HepG2 (cell line): ENCODE measurements around the gene TSPAN17. TPM values are rescaled to one million over a fixed set of nuclear protein-coding genes. Genes with fewer than 3 reads are reported as not detected.

Experiments
- ATAC-seq: fragments of 200-7000 bp; cut with Tn5 transposase; 3 replicates; pipeline ENCODE4 v1.9.1; 2020; ENCODE audit warnings: mild to moderate bottlenecking, moderate library complexity
- BruUV-seq: library from RNA; stranded (reverse); fragments of 400-500 nt; replicated peaks from 2 replicates; lab custom pipeline; 2021; lab: Mats Ljungman, UMichigan
- CTCF ChIA-PET: fragments of 300-600 bp; formaldehyde crosslinking; extraction: SDS; loops from one replicate; lab custom pipeline; 2021; ENCODE audit warnings: low total read pairs, inconsistent platforms, low intra/inter-chr PET ratio; lab: Yijun Ruan, JAX
- POLR2A ChIA-PET: fragments of 350-600 bp; sonication (Branson Sonifier 250); formaldehyde crosslinking; loops from one replicate; lab custom pipeline; 2020; ENCODE audit warnings: antibody characterized with exemption, inconsistent platforms; lab: Yijun Ruan, JAX
- DNase-seq: peaks from one replicate; pipeline ENCODE4 v3.0.0-alpha.2; 2015; ENCODE audit warnings: low spot score
- FAIRE-seq: peaks from 3 replicates; lab custom pipeline; 2011; peaks lifted over from hg19 to GRCh38; lab: Jason Lieb, UNC
- H2AFZ ChIP-seq: one replicate; pipeline ENCODE4 v1.6.1; 2011; ENCODE audit warnings: low read length, inconsistent platforms
- H3K27ac ChIP-seq: fragments of 300-600 bp; 3 replicates; pipeline ENCODE4 v1.8.0; 2011; ENCODE audit warnings: mixed run types, mild to moderate bottlenecking, mixed read lengths, low read length, inconsistent platforms; ENCODE audit not compliant: insufficient read depth; ENCODE audit errors: extremely low read length
- H3K27me3 ChIP-seq, 2 experiments: fragments of 200-600 bp in 1 of 2; 2 replicates in 1 of 2; 3 replicates in 1 of 2; pipeline versions ENCODE4 v1.6.0 to v1.8.0; 2011; ENCODE audit warnings: low read length in 2 of 2, mild to moderate bottlenecking in 2 of 2, moderate library complexity in 2 of 2, inconsistent platforms in 1 of 2; ENCODE audit not compliant: insufficient read depth in 2 of 2, control insufficient read depth in 1 of 2
- H3K36me3 ChIP-seq, 2 experiments: fragments of 200-600 bp in 1 of 2; replicated peaks in 1 of 2; 2 replicates in 1 of 2; 3 replicates in 1 of 2; pipeline versions ENCODE4 v1.5.1 to v1.8.0; 2011; ENCODE audit warnings: low read length in 2 of 2, inconsistent platforms in 1 of 2; ENCODE audit not compliant: insufficient read depth in 2 of 2, control insufficient read depth in 1 of 2
- H3K4me1 ChIP-seq: 2 replicates; pipeline ENCODE4 v1.5.1; 2012; ENCODE audit warnings: low read length, inconsistent platforms; ENCODE audit not compliant: insufficient read depth
- H3K4me2 ChIP-seq: 2 replicates; pipeline ENCODE4 v1.6.0; 2011; ENCODE audit warnings: low read depth, low read length, inconsistent platforms
- H3K4me3 ChIP-seq, 3 experiments: fragments of 200-600 bp in 1 of 3; sonication (generic), shearing (Covaris generic) in 1 of 3; replicated peaks in 1 of 3; 2 replicates each; pipeline ENCODE4 v1.5.1; 2011 to 2016; ENCODE audit warnings: low read length in 3 of 3, inconsistent platforms in 2 of 3, low read depth in 2 of 3, mild to moderate bottlenecking in 2 of 3, control low read depth in 1 of 3, mixed read lengths in 1 of 3; ENCODE audit not compliant: insufficient read depth in 1 of 3
- H3K79me2 ChIP-seq: one replicate; pipeline ENCODE4 v1.6.1; 2011; ENCODE audit warnings: low read length, inconsistent platforms; ENCODE audit not compliant: insufficient read depth
- H3K9ac ChIP-seq: 2 replicates; pipeline ENCODE4 v1.6.0; 2011; ENCODE audit warnings: mild to moderate bottlenecking, low read depth, low read length, inconsistent platforms; ENCODE audit not compliant: insufficient read depth
- H3K9me3 ChIP-seq: 2 replicates; pipeline ENCODE4 v1.5.1; 2012; ENCODE audit warnings: mild to moderate bottlenecking, low read length
- H4K20me1 ChIP-seq: 2 replicates; pipeline ENCODE4 v1.6.0; 2011; ENCODE audit warnings: inconsistent platforms, mild to moderate bottlenecking, low read length, moderate library complexity; ENCODE audit not compliant: insufficient read depth
- GZF1 ChIP-seq: sonication (generic); formaldehyde crosslinking; IDR thresholded peaks from 2 replicates; pipeline ENCODE4 v1.5.1; 2020; ENCODE audit warnings: mild to moderate bottlenecking, missing genetic modification reagents
- RERE ChIP-seq: IDR thresholded peaks from 2 replicates; pipeline ENCODE4 v1.6.1; 2016; ENCODE audit warnings: low read depth, missing genetic modification reagents, missing compliant biosample characterization
- SNAPC5 ChIP-seq: sonication (generic); formaldehyde crosslinking; IDR thresholded peaks from 2 replicates; pipeline ENCODE4 v1.8.1; 2023; ENCODE audit warnings: mild to moderate bottlenecking, missing genetic modification reagents, borderline replicate concordance
- SRSF4 ChIP-seq: fragments of 200-400 bp; formaldehyde crosslinking; IDR thresholded peaks from one replicate; pipeline ENCODE4 v1.6.1; 2018; ENCODE audit warnings: mild to moderate bottlenecking, low read depth, low read length, moderate library complexity; ENCODE audit not compliant: poor library complexity, severe bottlenecking
- TAF15 ChIP-seq: fragments of 200-400 bp; formaldehyde crosslinking; IDR thresholded peaks from one replicate; pipeline ENCODE4 v1.6.1; 2018; ENCODE audit warnings: mild to moderate bottlenecking, low read depth, low read length; ENCODE audit not compliant: poor library complexity, severe bottlenecking
- ZBTB3 ChIP-seq: sonication (generic); formaldehyde crosslinking; IDR thresholded peaks from 2 replicates; pipeline ENCODE4 v1.4.0; 2020; ENCODE audit warnings: low read depth, mild to moderate bottlenecking, moderate library complexity, missing genetic modification reagents, borderline replicate concordance
- ZIK1 ChIP-seq: sonication (generic); formaldehyde crosslinking; IDR thresholded peaks from 2 replicates; pipeline ENCODE4 v1.5.0; 2020; ENCODE audit warnings: mild to moderate bottlenecking, low read depth, missing genetic modification reagents, borderline replicate concordance
- ZNF709 ChIP-seq: sonication (generic); formaldehyde crosslinking; IDR thresholded peaks from 2 replicates; pipeline ENCODE4 v1.5.0; 2020; ENCODE audit warnings: mild to moderate bottlenecking, missing genetic modification reagents
- WGBS: methylation state at CpG from one replicate; pipeline ENCODE4 v1.1.6; 2017; ENCODE audit warnings: low lambda C conversion rate; 5-methylcytosine and 5-hydroxymethylcytosine counted together
- in situ Hi-C: cut with HindIII; loops from 2 replicates; pipeline ENCODE4 v1.10.0; 2017; ENCODE audit warnings: low pct_unique_long_range_greater_than_20kb; ENCODE audit not compliant: extremely low pct_ligation_motif_present
- intact Hi-C: fragments of 100-400 bp; cut with micrococcal nuclease; formaldehyde crosslinking; loops from one replicate; pipeline ENCODE4 v1.10.0; 2022; ENCODE audit not compliant: unreplicated experiment
- polyA plus RNA-seq, 8 experiments: library from polyadenylated mRNA; depleted of rRNA in 3 of 8; stranded (reverse) in 7 of 8; unstranded in 1 of 8; fragments of >200 nt; fragmentation: Illumina TruSeq in 4 of 8; extraction: Trizol in 4 of 8; gene quantifications; 2 replicates each; pipeline versions ENCODE4 v1.2.1 to v1.2.3, GENCODE V29; 2011 to 2016; ENCODE audit warnings: low read depth in 4 of 8, missing spikeins in 1 of 8, mixed read lengths in 1 of 8; ENCODE audit not compliant: insufficient read depth in 1 of 8
- total RNA-seq, 5 experiments: library from RNA; depleted of rRNA; stranded (reverse); fragments of >200 nt; fragmentation: Illumina TruSeq; extraction: Trizol; gene quantifications; 2 replicates each; pipeline ENCODE4 v1.2.3, GENCODE V29; 2016; ENCODE audit warnings: low read depth in 1 of 5

TSPAN17 gene
- total and polyA plus RNA-seq, 2 of the 13 experiments (the other 11 are each of a cell fraction or from before 2014, with no cell fraction given) = 11.5 to 15.0 TPM

GRCh38 chr5:176651472-176651980, 4.2 kb downstream of the TSPAN17 start:
- no peak overlapping the region for H2AFZ ChIP-seq
- H3K4me3 ChIP-seq = no peak overlapping the region
- in situ Hi-C loops = no loop called here
- 77% methylated on average over 10 of the region's 17 CpGs for WGBS
- no peak overlapping the region for H3K9ac ChIP-seq
- no peak for FAIRE-seq
- no peak for DNase-seq
- H3K27me3 ChIP-seq = no peaks in the 10 kb centered on the region
- H3K36me3 ChIP-seq = no peaks in the 10 kb centered on the region; a peak in 1 of 5 replicates
- peaks cover 14% of the 10 kb centered on the region for H3K4me1 ChIP-seq
- POLR2A ChIA-PET = no interaction called here
- intact Hi-C loops = no loop called here
- H3K79me2 ChIP-seq = no peaks in the 10 kb centered on the region
- H4K20me1 ChIP-seq = no peaks in the 10 kb centered on the region
- no peak for ATAC-seq
- TF ChIP-seq RERE (no peak), TAF15 (no peak), GZF1 (CRISPR knock-in tag) (no peak), SRSF4 (no peak), SNAPC5 (CRISPR knock-in tag) (no peak), ZIK1 (CRISPR knock-in tag) (no peak), ZBTB3 (no peak), ZNF709 (CRISPR knock-in tag) (no peak)
- no TSS peak for BruUV-seq
- CTCF ChIA-PET = no interaction called here
- H3K27ac ChIP-seq = no peak overlapping the region
- no peak overlapping the region for H3K4me2 ChIP-seq
- no peaks in the 10 kb centered on the region for H3K9me3 ChIP-seq
